Left lobe of liver (tissue), 1 donor: ENCODE data around the gene PLG. TPM values are rescaled to one million over a fixed set of nuclear protein-coding genes. Genes with fewer than 3 reads are reported as not detected.

Experiments
- total RNA-seq: library from RNA; stranded (reverse); gene quantifications from one replicate; pipeline ENCODE4 v1.2.1, GENCODE V29; 2021
- donor health status: DM: no; HTN: yes; CAD: no.

The PLG gene
- total RNA-seq, 1 donor from 2014 or later, result 1,901 TPM

Other genes with a start within 250 kb of the PLG start
- gene LPA, start 38.0 kb upstream of the PLG start, total RNA-seq, result 196 TPM